Measurements from ENCODE around the gene SELENOI. TPM values are rescaled to one million over a fixed set of nuclear protein-coding genes. Genes with fewer than 3 reads are reported as not detected.

Gene SELENOI
- total and polyA plus RNA-seq, 2 of the 4 experiments (the other 2 are of a cell fraction) = 5.1 to 25.1 TPM

DNA sequence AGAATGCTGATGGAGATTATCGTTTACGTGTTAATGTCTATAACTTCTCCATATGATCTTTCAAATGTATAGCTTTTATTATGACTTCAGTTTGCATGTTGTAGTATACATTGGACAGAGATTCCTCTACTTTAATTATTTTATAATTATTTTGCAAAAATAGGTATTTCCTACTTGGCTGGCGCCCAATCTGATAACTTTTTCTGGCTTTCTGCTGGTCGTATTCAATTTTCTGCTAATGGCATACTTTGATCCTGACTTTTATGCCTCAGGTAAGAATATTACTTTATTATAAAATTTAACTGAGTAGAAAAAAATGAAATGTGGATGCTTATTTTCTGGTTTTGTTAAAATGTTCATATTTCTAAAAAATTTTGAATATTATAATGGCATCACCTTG lies 18.7 kb downstream of the SELENOI start:
- POLR2A ChIA-PET (ENCODE audit: unreplicated experiment) = no interaction called here
- no peak overlapping the region for H2BK120ac ChIP-seq (ENCODE audit: low read depth, low read length)
- H2BK5ac ChIP-seq (ENCODE audit: low read depth, low read length, poor library complexity, severe bottlenecking) = no peak overlapping the region
- H3K79me1 ChIP-seq (ENCODE audit: low read depth in 1 of 2, low read length in 2 of 2) = peaks cover 9 to 32% of the 10 kb centered on the region in 2 experiments
- no peak overlapping the region for H3K4me3 ChIP-seq (ENCODE audit: insufficient read depth, low read depth, low read length)
- H3K14ac ChIP-seq (replicated peaks; ENCODE audit: low read depth, low read length) = no peak overlapping the region
- H3K4ac ChIP-seq (ENCODE audit: low read depth, low read length) = no peak overlapping the region
- ATAC-seq (ENCODE audit: low read depth) = no peak
- peaks cover 6% of the 10 kb centered on the region for H3K36me3 ChIP-seq (ENCODE audit: control insufficient read depth, insufficient read depth, low read length)
- H3K56ac ChIP-seq (ENCODE audit: extremely low read depth, insufficient read depth, low read length) = no peak overlapping the region
- no peak overlapping the region for H4K8ac ChIP-seq (ENCODE audit: low read depth in 2 of 2, low read length in 2 of 2)
- intact Hi-C loops (cut with micrococcal nuclease) = no loop called here
- no peak overlapping the region for H3K18ac ChIP-seq (ENCODE audit: low read depth, low read length)
- no peak overlapping the region for H2AK5ac ChIP-seq (ENCODE audit: low read depth, low read length)
- TF ChIP-seq NFE2L2 (IDR thresholded peaks at IDR 0.05; ENCODE audit: low read depth, low read length) = no peak
- no peak for TF ChIP-seq POLR2A (IDR thresholded peaks at IDR 0.05; ENCODE audit: low read depth, low read length)
- no peak for TF ChIP-seq SMC3 (IDR thresholded peaks at IDR 0.05; ENCODE audit: low read depth, low read length)
- TF ChIP-seq CEBPB (IDR thresholded peaks at IDR 0.05; ENCODE audit: low read depth, low read length) = no peak
- TF ChIP-seq MAZ (IDR thresholded peaks at IDR 0.05; ENCODE audit: borderline replicate concordance, low read depth, low read length) = no peak
- no peak for TF ChIP-seq RCOR1 (IDR thresholded peaks at IDR 0.05; ENCODE audit: insufficient replicate concordance, low read length)
- no peak for TF ChIP-seq MAFK (IDR thresholded peaks at IDR 0.05; ENCODE audit: low read depth, low read length)
- TF ChIP-seq FOS (IDR thresholded peaks at IDR 0.05; ENCODE audit: low read depth, low read length) = no peak
- TF ChIP-seq RFX5 (IDR thresholded peaks at IDR 0.05; ENCODE audit: low read depth, low read length) = no peak
- TF ChIP-seq BHLHE40 (IDR thresholded peaks at IDR 0.05; ENCODE audit: low read depth, low read length) = no peak
- no peak for TF ChIP-seq CHD1 (IDR thresholded peaks at IDR 0.05; ENCODE audit: low read depth, low read length)
- TF ChIP-seq MXI1 (IDR thresholded peaks at IDR 0.05; ENCODE audit: borderline replicate concordance, low read depth, low read length) = no peak
- TF ChIP-seq ELK1 (IDR thresholded peaks at IDR 0.05; ENCODE audit: borderline replicate concordance, low read depth, low read length) = no peak
- TF ChIP-seq CTCF (conservative IDR thresholded peaks at IDR 0.05; ENCODE audit: low read depth, low read length) = no peak
- TF ChIP-seq, protein P1, sequence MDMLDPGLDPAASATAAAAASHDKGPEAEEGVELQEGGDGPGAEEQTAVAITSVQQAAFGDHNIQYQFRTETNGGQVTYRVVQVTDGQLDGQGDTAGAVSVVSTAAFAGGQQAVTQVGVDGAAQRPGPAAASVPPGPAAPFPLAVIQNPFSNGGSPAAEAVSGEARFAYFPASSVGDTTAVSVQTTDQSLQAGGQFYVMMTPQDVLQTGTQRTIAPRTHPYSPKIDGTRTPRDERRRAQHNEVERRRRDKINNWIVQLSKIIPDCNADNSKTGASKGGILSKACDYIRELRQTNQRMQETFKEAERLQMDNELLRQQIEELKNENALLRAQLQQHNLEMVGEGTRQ (IDR thresholded peaks at IDR 0.05; ENCODE audit: low read depth, low read length) = no peak
- no peak for TF ChIP-seq RAD21 (IDR thresholded peaks at IDR 0.05; ENCODE audit: low read length)
- H3K27ac ChIP-seq (ENCODE audit: insufficient read depth, low read length) = no peak overlapping the region
- H3K27me3 ChIP-seq (ENCODE audit: control insufficient read depth, insufficient read depth, low read length) = no peaks in the 10 kb centered on the region
- no TSS peak for BruUV-seq (replicated peaks)
- no peak for DNase-seq
- no peak overlapping the region for H4K5ac ChIP-seq (ENCODE audit: low read depth, low read length)
- H2BK20ac ChIP-seq (ENCODE audit: low read depth, low read length) = no peak overlapping the region
- no peak overlapping the region for H2AK9ac ChIP-seq (replicated peaks; ENCODE audit: low read depth, low read length, poor library complexity)
- H3K9me3 ChIP-seq (ENCODE audit: control insufficient read depth, insufficient read depth, low read length) = no peaks in the 10 kb centered on the region
- no peak overlapping the region for H4K91ac ChIP-seq (ENCODE audit: insufficient read depth, low read depth, low read length)
- H2AFZ ChIP-seq (replicated peaks; ENCODE audit: low read length, poor library complexity) = no peak overlapping the region
- H3K4me1 ChIP-seq (ENCODE audit: control insufficient read depth, insufficient read depth, low read length) = no peaks in the 10 kb centered on the region
- in situ Hi-C loops (cut with MboI; ENCODE audit: low sequenced_read_pairs) = no loop called here
- CTCF ChIA-PET = no interaction called here
- H3K23ac ChIP-seq (ENCODE audit: low read depth, low read length) = no peak overlapping the region
- H3K4me2 ChIP-seq (ENCODE audit: low read depth, low read length) = no peak overlapping the region
- no peak overlapping the region for H2BK15ac ChIP-seq (ENCODE audit: low read depth, low read length)
- H4K20me1 ChIP-seq (ENCODE audit: insufficient read depth, low read length) = peaks cover 6% of the 10 kb centered on the region; the same call in 1 of the 2 replicates
- dilution Hi-C loops (cut with HindIII; ENCODE audit: low sequenced_read_pairs, unreplicated experiment) = no loop called here
- H3K9ac ChIP-seq (ENCODE audit: low read depth, low read length) = no peak overlapping the region
- WGBS, 2 experiments (ENCODE audit: extremely low coverage in 2 of 2, insufficient read length in 1 of 2) = no CpG with 5 or more reads among the region's 4 CpGs
- 0 out of 2 replicates have a peak, but pooled peaks cover 3% of the 10 kb centered on the region for H3K9me1 ChIP-seq (ENCODE audit: insufficient read depth, low read length)
